Measurements from ENCODE around the gene GRIK5.

GRCh38 chr19:42110658-42111057 lies 40.7 kb upstream of the GRIK5 start:
- no peak for TF ChIP-seq CTCF (conservative IDR thresholded peaks at IDR 0.05)
- no peak for TF ChIP-seq ZFX (IDR thresholded peaks at IDR 0.05)
